Spleen (tissue), 11 donors: Measurements from ENCODE around the gene GSDME. TPM values are rescaled to one million over a fixed set of nuclear protein-coding genes. Genes with fewer than 3 reads are reported as not detected.

Source experiments
- DNase-seq: peaks from one replicate; pipeline ENCODE4 v3.0.0-alpha.2; 2020
- H3K27ac ChIP-seq, 8 donors: fragments of 200-600 bp; sonication (generic) in 7 of 8; 1 replicate in 4 of 8; 2 replicates in 4 of 8; pipeline versions ENCODE4 v1.5.0 to v1.8.0; 2016 to 2021; ENCODE audit warnings: inconsistent platforms in 4 of 8, mild to moderate bottlenecking in 4 of 8, moderate library complexity in 1 of 8
- H3K27me3 ChIP-seq, 7 donors: fragments of 200-600 bp; sonication (generic) in 6 of 7; replicated peaks in 1 of 7; 1 replicate in 4 of 7; 2 replicates in 3 of 7; pipeline versions ENCODE4 v1.5.0 to v1.8.0; 2016 to 2021; ENCODE audit warnings: inconsistent platforms in 3 of 7, mild to moderate bottlenecking in 1 of 7
- H3K36me3 ChIP-seq, 6 donors: fragments of 200-600 bp; sonication (generic) in 5 of 6; 1 replicate in 4 of 6; 2 replicates in 2 of 6; pipeline versions ENCODE4 v1.5.0 to v1.8.0; 2016 to 2021; ENCODE audit warnings: inconsistent platforms in 2 of 6
- H3K4me1 ChIP-seq, 6 donors: fragments of 200-600 bp; sonication (generic) in 5 of 6; 1 replicate in 3 of 6; 2 replicates in 3 of 6; pipeline versions ENCODE4 v1.5.0 to v1.8.0; 2016 to 2021; ENCODE audit warnings: inconsistent platforms in 3 of 6
- H3K4me3 ChIP-seq, 8 donors: fragments of 200-600 bp; sonication (generic) in 7 of 8; 1 replicate in 4 of 8; 2 replicates in 4 of 8; pipeline versions ENCODE4 v1.5.0 to v1.8.0; 2016 to 2021; ENCODE audit warnings: inconsistent platforms in 4 of 8, mild to moderate bottlenecking in 4 of 8, moderate library complexity in 2 of 8
- H3K9me3 ChIP-seq, 8 donors: fragments of 200-600 bp; sonication (generic) in 7 of 8; 1 replicate in 4 of 8; 2 replicates in 4 of 8; pipeline versions ENCODE4 v1.5.0 to v1.8.0; 2016 to 2021; ENCODE audit warnings: inconsistent platforms in 4 of 8
- POLR2A ChIP-seq, 3 donors: fragments of 450-650 bp; IDR thresholded peaks; one replicate each; pipeline ENCODE4 v1.5.1; 2017; ENCODE audit warnings: antibody characterized with exemption in 3 of 3, mild to moderate bottlenecking in 1 of 3
- POLR2AphosphoS5 ChIP-seq, 3 donors: sonication (generic); formaldehyde crosslinking; IDR thresholded peaks; one replicate each; pipeline ENCODE4 v1.5.1; 2017; ENCODE audit warnings: antibody characterized with exemption in 3 of 3
- WGBS, 5 donors: extraction: QIAGEN DNeasy Blood & Tissue Kit in 3 of 5; methylation state at CpG; one replicate each; pipeline versions ENCODE4 v1.1.5 to v1.1.7; 2013 to 2018; 5-methylcytosine and 5-hydroxymethylcytosine counted together
- intact Hi-C: fragments of 100-400 bp; cut with DNase I; formaldehyde crosslinking; loops from one replicate; pipeline ENCODE4 v1.15.0; 2023; ENCODE audit warnings: low total_unique reads
- polyA plus RNA-seq, 3 donors: library from polyadenylated mRNA; stranded (reverse); fragments of 200-250 nt; gene quantifications; one replicate each; pipeline ENCODE4 v1.2.1, GENCODE V29; 2013
- total RNA-seq, 7 donors: library from RNA; depleted of rRNA in 3 of 7; stranded (reverse); fragments of >200 nt in 3 of 7; fragmentation: NEBNext Ultra II Directional in 4 of 7; extraction: Animal tissue kit (Norgen Biotek cat#: 25700) in 4 of 7; gene quantifications; one replicate each; pipeline versions ENCODE4 v1.1.0 to v1.2.1, GENCODE V29; 2016 to 2021
- TF ChIP-seq, protein P1 (sequence below), 11 experiments: fragments of 200-600 bp in 7 of 11; fragments of 450-650 bp in 4 of 11; sonication (generic) in 4 of 11; IDR thresholded peaks in 8 of 11; conservative IDR thresholded peaks in 3 of 11; 1 replicate in 7 of 11; 2 replicates in 4 of 11; pipeline versions ENCODE4 v1.4.0 to v1.8.0; 2016 to 2021; ENCODE audit warnings: antibody characterized with exemption in 11 of 11, inconsistent platforms in 4 of 11, mild to moderate bottlenecking in 1 of 11
- donor health status: healthy with polysubstance abuse.
- donor health status: DM: no; HTN: no; CAD: no; lungs with moderate emphysema.
- donor health status: DM: no; HTN: no; CAD: no.
- donor health status: Bipolar disorder and iron deficiency.
- donor health status: healthy.
- donor health status: DM: no; HTN: no; CAD: no.
- donor health status: DM: yes; HTN: yes; CAD: no.

Gene GSDME
- total and polyA plus RNA-seq, 10 donors, result 2.3 to 9.7 (median 4.2) TPM

- Histone ChIP-seq H3K9me3 (peaks cover 0 to 12% (median 7%) of the 10 kb centered on the region in 8 donors), H3K27me3 (no peaks in the 10 kb centered on the region), H3K4me1 (peaks cover 0 to 4% (median 0%) of the 10 kb centered on the region in 6 donors), H3K27ac (no peak overlapping the region), H3K4me3 (no peak overlapping the region), H3K36me3 (no peaks in the 10 kb centered on the region)
- intact Hi-C loops, result no loop called here
- 68 to 92% (median 80%) methylated on average over 2 of the region's 2 CpGs for WGBS, 5 donors
- DNase-seq, result no peak
- TF ChIP-seq, protein P1, sequence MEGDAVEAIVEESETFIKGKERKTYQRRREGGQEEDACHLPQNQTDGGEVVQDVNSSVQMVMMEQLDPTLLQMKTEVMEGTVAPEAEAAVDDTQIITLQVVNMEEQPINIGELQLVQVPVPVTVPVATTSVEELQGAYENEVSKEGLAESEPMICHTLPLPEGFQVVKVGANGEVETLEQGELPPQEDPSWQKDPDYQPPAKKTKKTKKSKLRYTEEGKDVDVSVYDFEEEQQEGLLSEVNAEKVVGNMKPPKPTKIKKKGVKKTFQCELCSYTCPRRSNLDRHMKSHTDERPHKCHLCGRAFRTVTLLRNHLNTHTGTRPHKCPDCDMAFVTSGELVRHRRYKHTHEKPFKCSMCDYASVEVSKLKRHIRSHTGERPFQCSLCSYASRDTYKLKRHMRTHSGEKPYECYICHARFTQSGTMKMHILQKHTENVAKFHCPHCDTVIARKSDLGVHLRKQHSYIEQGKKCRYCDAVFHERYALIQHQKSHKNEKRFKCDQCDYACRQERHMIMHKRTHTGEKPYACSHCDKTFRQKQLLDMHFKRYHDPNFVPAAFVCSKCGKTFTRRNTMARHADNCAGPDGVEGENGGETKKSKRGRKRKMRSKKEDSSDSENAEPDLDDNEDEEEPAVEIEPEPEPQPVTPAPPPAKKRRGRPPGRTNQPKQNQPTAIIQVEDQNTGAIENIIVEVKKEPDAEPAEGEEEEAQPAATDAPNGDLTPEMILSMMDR (IDR thresholded peaks at IDR 0.05 in 8 of 11, conservative IDR thresholded peaks at IDR 0.05 in 3 of 11), result no peak
- no peak for TF ChIP-seq POLR2A (IDR thresholded peaks at IDR 0.05)
- no peak for TF ChIP-seq POLR2AphosphoS5 (IDR thresholded peaks at IDR 0.05)
These were observed 26.4 kb upstream of the GSDME start for GRCh38 chr7:24783698-24784097.

GRCh38 chr7:24781106-24781505, 23.8 kb upstream of the GSDME start:
- DNase-seq, result no peak

GRCh38 chr7:24779283-24779655, 22.0 kb upstream of the GSDME start:
- 72 to 92% (median 82%) methylated on average over 2 of the region's 2 CpGs for WGBS, 5 donors
- no peak for DNase-seq

More at GRCh38 chr7:24781106-24781505, 23.8 kb upstream of the GSDME start:
- Histone ChIP-seq H3K36me3 (no peaks in the 10 kb centered on the region), H3K4me3 (no peak overlapping the region), H3K27ac (no peak overlapping the region), H3K27me3 (no peaks in the 10 kb centered on the region), H3K9me3 (peaks cover 0 to 12% (median 7%) of the 10 kb centered on the region in 8 donors), H3K4me1 (peaks cover 0 to 4% (median 0%) of the 10 kb centered on the region in 6 donors)
- 49 to 72% (median 61%) methylated on average over 4 of the region's 4 CpGs for WGBS, 5 donors
- intact Hi-C loops, result no loop called here
- TF ChIP-seq POLR2AphosphoS5 (IDR thresholded peaks at IDR 0.05) (no peak), POLR2A (IDR thresholded peaks at IDR 0.05) (no peak)
- TF ChIP-seq, protein P1 (IDR thresholded peaks at IDR 0.05 in 8 of 11, conservative IDR thresholded peaks at IDR 0.05 in 3 of 11), result no peak

GRCh38 chr7:24778543-24779282, 21.4 kb upstream of the GSDME start:
- no peak for TF ChIP-seq POLR2AphosphoS5 (IDR thresholded peaks at IDR 0.05)
- TF ChIP-seq, protein P1 (IDR thresholded peaks at IDR 0.05 in 8 of 11, conservative IDR thresholded peaks at IDR 0.05 in 3 of 11), result no peak
- TF ChIP-seq POLR2A (IDR thresholded peaks at IDR 0.05), result no peak
- Histone ChIP-seq H3K4me3 (no peak overlapping the region), H3K27me3 (no peaks in the 10 kb centered on the region), H3K27ac (no peak overlapping the region), H3K4me1 (peaks cover 0 to 4% (median 0%) of the 10 kb centered on the region in 6 donors), H3K9me3 (peaks cover 0 to 11% (median 6%) of the 10 kb centered on the region in 8 donors), H3K36me3 (no peaks in the 10 kb centered on the region)
- WGBS, 5 donors, result 64 to 80% (median 72%) methylated on average over 9 of the region's 9 CpGs
- intact Hi-C loops, result no loop called here
- DNase-seq, result no peak

More at GRCh38 chr7:24779283-24779655, 22.0 kb upstream of the GSDME start:
- no peak for TF ChIP-seq POLR2AphosphoS5 (IDR thresholded peaks at IDR 0.05)
- no peak for TF ChIP-seq POLR2A (IDR thresholded peaks at IDR 0.05)
- TF ChIP-seq, protein P1 (IDR thresholded peaks at IDR 0.05 in 8 of 11, conservative IDR thresholded peaks at IDR 0.05 in 3 of 11), result no peak
- Histone ChIP-seq H3K4me1 (peaks cover 0 to 4% (median 0%) of the 10 kb centered on the region in 6 donors), H3K36me3 (no peaks in the 10 kb centered on the region), H3K27ac (no peak overlapping the region), H3K9me3 (peaks cover 0 to 12% (median 7%) of the 10 kb centered on the region in 8 donors), H3K4me3 (no peak overlapping the region), H3K27me3 (no peaks in the 10 kb centered on the region)
- intact Hi-C loops, result no loop called here
